ENCODE results near the gene EIF4E2.

EIF4E2 gene

DNA sequence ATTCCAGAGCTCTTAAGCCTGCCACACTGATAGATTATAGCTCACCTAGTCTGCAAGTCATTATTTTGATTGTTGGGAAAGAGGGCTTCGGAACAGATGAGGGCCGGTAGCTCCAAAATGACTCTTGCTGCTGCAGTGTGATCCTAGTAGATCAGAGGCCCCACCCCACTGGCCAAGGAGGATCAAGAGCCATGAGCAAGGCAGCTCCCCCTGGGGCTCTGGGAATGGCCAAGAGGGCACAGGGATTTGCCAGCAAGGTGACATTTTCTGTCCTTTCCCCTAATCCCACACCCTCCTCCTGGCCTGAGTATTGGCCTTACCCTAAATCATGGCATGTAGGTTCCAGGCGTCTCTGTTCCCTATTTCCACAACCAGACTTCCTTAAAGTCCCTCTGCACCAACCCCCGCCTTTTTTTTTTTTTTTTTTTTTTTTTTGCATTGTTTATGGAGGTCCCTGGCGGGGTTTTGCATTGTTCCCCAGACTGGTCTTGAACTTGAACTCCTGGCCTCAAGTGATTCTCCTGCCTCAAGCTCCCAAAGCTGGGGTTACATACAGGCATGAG lies 36.5 kb downstream of the EIF4E2 start:
- TF ChIP-seq JUND (IDR thresholded peaks at IDR 0.05; ENCODE audit: low read depth): no peak
- in situ Hi-C loops (cut with HindIII; ENCODE audit: low pct_unique_long_range_greater_than_20kb, low sequenced_read_pairs): no loop called here
- DNase-seq (ENCODE audit: low read depth in 1 of 2, low spot score in 1 of 2): no peak

- no peak for TF ChIP-seq JUND (IDR thresholded peaks at IDR 0.05; ENCODE audit: low read depth)
- in situ Hi-C loops (cut with HindIII; ENCODE audit: low pct_unique_long_range_greater_than_20kb, low sequenced_read_pairs): no loop called here
Observed at GRCh38 chr2:232587512-232587911, 37.0 kb downstream of the EIF4E2 start.

GRCh38 chr2:232588031-232588430 lies 37.5 kb downstream of the EIF4E2 start:
- DNase-seq (ENCODE audit: low read depth in 1 of 2, low spot score in 1 of 2): no peak
- no peak for TF ChIP-seq JUND (IDR thresholded peaks at IDR 0.05; ENCODE audit: low read depth)
- in situ Hi-C loops (cut with HindIII; ENCODE audit: low pct_unique_long_range_greater_than_20kb, low sequenced_read_pairs): no loop called here

More at GRCh38 chr2:232587512-232587911, 37.0 kb downstream of the EIF4E2 start:
- DNase-seq (ENCODE audit: low read depth in 1 of 2, low spot score in 1 of 2): no peak

DNA sequence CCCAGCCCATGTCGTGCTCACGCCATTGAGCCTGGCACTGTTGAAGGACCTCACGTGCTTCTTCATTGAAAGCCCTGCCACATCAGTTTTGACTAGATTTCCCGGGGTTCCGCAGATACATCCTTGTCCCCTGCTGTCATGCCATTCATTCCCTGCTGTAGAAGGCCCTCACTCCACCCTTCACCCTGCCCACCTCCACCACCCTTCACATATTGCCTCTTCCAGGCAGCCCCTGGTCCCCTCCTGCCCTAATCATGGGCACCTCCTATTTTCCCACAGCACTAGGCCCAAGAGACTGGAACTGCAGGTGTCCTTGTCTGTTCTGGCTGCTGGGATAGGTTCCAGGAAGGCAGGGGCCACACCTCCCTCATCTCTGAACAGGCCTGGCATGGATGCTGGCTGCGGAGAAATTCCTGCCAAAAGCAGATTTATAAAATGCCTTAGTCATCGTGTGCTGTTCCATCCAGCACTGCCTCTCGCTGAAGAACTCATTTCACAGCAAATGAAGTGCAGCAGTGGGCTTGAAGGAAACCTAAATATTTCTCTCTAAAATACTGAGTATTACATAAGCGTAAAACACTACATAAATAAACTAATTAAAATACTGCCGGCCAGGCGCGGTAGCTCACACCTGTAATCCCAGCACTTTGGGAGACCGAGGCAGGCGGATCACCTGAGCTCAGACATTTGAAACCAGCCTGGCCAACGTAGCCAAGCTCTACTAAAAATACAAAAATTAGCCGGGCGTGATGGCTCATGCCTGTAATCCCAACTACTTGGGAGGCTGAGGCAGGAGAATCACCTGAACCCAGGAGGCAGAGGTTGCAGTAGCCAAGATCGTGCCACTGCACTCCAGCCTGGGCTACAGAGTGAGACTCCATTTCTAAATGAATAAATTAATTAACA lies 38.4 kb downstream of the EIF4E2 start:
- TF ChIP-seq JUND (IDR thresholded peaks at IDR 0.05; ENCODE audit: low read depth): no peak
- in situ Hi-C loops (cut with HindIII; ENCODE audit: low pct_unique_long_range_greater_than_20kb, low sequenced_read_pairs): no loop called here
- DNase-seq (ENCODE audit: low read depth in 1 of 2, low spot score in 1 of 2): no peak

GRCh38 chr2:232592772-232593395 lies 42.4 kb downstream of the EIF4E2 start:
- peak in 1 of 2 experiments; percentile 20 for DNase-seq (ENCODE audit: low read depth in 1 of 2, low spot score in 1 of 2)
- in situ Hi-C loops (cut with HindIII; ENCODE audit: low pct_unique_long_range_greater_than_20kb, low sequenced_read_pairs): no loop called here
- no peak for TF ChIP-seq JUND (IDR thresholded peaks at IDR 0.05; ENCODE audit: low read depth)

DNA sequence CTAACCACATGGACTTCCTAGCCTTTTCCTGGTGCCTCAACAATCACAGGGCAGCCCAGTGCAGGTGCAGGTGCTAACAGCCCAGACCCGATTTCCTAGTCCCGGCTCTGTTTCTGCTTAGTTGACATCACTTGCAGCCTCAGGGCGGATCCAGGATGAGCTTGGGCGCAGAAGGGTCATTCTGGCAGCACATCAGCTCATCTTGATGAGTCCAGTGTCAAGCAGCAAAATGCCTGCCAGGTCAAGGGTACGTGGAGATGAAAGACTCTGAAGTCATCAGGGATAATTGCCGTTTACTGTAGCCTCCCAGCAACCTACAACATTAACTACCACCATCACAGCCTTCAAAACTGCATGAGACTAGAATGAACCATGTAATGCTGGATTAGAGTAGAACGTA lies 43.5 kb downstream of the EIF4E2 start:
- in situ Hi-C loops (cut with HindIII; ENCODE audit: low pct_unique_long_range_greater_than_20kb, low sequenced_read_pairs): no loop called here
- TF ChIP-seq JUND (IDR thresholded peaks at IDR 0.05; ENCODE audit: low read depth): no peak
- DNase-seq (ENCODE audit: low read depth in 1 of 2, low spot score in 1 of 2): no peak

DNA sequence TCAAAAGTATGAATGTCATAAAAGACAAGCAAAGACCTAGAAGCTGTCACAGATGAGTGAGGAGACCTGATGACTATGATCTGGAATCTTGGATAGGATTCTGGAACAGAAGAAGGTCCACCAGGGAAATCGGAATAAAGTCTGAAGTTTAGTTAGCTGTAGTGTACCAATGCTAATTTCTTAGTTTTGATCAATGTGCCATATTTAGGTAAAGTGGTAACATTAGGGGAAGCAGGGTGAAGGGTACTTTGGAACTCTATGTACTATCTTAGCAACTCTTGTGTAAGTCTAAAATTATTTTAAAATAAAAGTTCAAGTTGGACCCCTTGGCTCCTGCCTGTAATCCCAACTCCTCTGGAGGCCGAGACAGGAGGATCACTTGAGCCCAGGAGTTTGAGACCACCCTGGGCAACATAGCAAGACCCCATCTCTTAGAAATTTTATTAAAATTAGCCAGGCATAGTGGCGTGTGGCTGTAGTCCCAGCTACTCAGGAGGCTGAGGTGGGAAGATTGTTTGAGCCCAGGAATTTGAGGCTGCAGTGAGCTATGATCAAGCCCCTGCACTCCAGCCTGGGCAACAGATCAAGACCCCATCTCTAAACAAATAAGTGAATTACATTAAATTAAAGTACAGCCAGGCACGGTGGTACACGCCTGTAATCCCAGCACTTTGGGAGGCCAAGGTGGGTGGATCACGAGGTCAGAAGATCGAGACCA lies 47.0 kb downstream of the EIF4E2 start:
- DNase-seq (ENCODE audit: low read depth in 1 of 2, low spot score in 1 of 2): no peak
- no peak for TF ChIP-seq JUND (IDR thresholded peaks at IDR 0.05; ENCODE audit: low read depth)
- in situ Hi-C loops (cut with HindIII; ENCODE audit: low pct_unique_long_range_greater_than_20kb, low sequenced_read_pairs): no loop called here

DNA sequence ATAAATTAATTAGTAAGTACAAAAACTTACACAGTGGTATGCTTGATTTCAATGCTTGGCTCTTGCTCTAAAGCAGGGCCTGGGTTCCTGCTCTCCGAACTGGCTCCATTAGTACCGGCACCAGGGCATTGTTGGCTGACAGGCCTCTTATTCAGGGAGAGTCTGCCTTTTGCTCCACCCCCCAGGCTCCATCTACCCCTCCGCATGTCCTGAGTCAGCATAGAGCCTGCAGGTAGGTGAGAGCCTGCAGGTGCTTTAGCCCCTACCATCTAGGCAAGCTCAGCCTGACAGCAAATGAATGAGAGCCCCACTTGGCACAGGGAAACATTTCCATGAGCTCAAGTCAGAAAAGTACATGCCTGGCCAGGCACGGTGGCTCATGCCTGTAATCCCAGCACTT lies 47.8 kb downstream of the EIF4E2 start:
- in situ Hi-C loops (cut with HindIII; ENCODE audit: low pct_unique_long_range_greater_than_20kb, low sequenced_read_pairs): no loop called here
- TF ChIP-seq JUND (IDR thresholded peaks at IDR 0.05; ENCODE audit: low read depth): no peak
- DNase-seq (ENCODE audit: low read depth in 1 of 2, low spot score in 1 of 2): no peak

GRCh38 chr2:232600053-232600773 lies 49.7 kb downstream of the EIF4E2 start:
- in situ Hi-C loops (cut with HindIII; ENCODE audit: low pct_unique_long_range_greater_than_20kb, low sequenced_read_pairs): no loop called here
- TF ChIP-seq JUND (IDR thresholded peaks at IDR 0.05; ENCODE audit: low read depth): no peak
- no peak for DNase-seq (ENCODE audit: low read depth in 1 of 2, low spot score in 1 of 2)

DNA sequence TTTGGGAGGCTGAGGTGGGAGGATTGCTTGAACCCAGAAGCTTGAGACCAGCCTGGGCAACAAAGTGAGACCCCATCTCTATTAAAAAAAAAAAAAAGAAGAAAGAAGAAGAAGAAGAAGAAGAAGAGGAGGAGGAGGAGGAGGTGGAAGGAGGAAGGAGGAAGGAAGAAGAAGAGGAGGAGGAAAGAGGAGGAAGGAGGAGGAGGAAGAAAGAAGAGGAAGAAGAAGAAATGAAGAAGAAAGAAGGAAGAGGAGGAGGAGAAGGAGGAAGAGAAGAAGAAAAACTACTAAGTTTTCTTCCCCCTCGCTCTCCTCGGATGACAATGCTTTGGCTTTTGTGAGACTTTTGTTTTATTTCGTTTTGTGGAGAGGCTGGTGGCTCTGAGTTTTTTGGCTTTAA lies 52.8 kb downstream of the EIF4E2 start:
- in situ Hi-C loops (cut with HindIII; ENCODE audit: low pct_unique_long_range_greater_than_20kb, low sequenced_read_pairs): no loop called here
- no peak for TF ChIP-seq JUND (IDR thresholded peaks at IDR 0.05; ENCODE audit: low read depth)
- DNase-seq (ENCODE audit: low read depth in 1 of 2, low spot score in 1 of 2): no peak

GRCh38 chr2:232604535-232604934 lies 54.0 kb downstream of the EIF4E2 start:
- in situ Hi-C loops (cut with HindIII; ENCODE audit: low pct_unique_long_range_greater_than_20kb, low sequenced_read_pairs): no loop called here
- DNase-seq (ENCODE audit: low read depth in 1 of 2, low spot score in 1 of 2): no peak
- no peak for TF ChIP-seq JUND (IDR thresholded peaks at IDR 0.05; ENCODE audit: low read depth)

DNA sequence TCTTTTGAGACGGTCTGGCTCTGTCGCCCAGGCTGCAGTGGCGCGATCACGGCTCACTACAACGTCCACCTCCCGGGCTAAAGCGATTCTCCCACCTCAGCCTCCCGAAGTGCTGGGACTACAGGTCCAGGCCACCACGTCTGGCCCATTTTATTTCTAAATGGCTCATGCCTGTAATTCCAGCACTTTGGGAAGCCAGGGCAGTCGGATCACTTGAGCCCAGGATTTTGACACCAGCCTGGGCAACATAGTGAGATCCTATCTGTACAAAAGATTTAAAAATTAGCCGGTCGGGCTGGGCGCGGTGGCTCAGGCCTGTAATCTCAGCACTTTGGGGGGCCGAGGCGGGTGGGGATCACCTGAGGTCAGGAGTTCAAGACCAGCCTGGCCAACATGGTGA lies 56.5 kb downstream of the EIF4E2 start:
- in situ Hi-C loops (cut with HindIII; ENCODE audit: low pct_unique_long_range_greater_than_20kb, low sequenced_read_pairs): no loop called here
- TF ChIP-seq JUND (IDR thresholded peaks at IDR 0.05; ENCODE audit: low read depth): no peak
- DNase-seq (ENCODE audit: low read depth in 1 of 2, low spot score in 1 of 2): no peak

All from T47D (cell line).